HL-60/S4 treated with retinoic acid at 250 ng/mL for 4 days and 3 days (cell line): ENCODE measurements around the gene ANKIB1.
"Not testable (repeated sequence)": the region's sequence is repeated elsewhere in the genome, so short reads cannot be mapped to it uniquely, and the experiment has no call there.

ENCODE experiments used
- in situ Hi-C: fragments of 300-500 bp; cut with MboI; formaldehyde crosslinking; loops from 2 replicates; pipeline ENCODE4 v1.7.0; 2022; ENCODE audit warnings: low sequenced_read_pairs

The ANKIB1 gene

GRCh38 chr7:92400013-92400412, 154.2 kb downstream of the ANKIB1 start:
- in situ Hi-C loops, result no loop called here

GRCh38 chr7:92402920-92403759, 157.4 kb downstream of the ANKIB1 start:
- in situ Hi-C loops, result no loop called here

- in situ Hi-C loops, result no loop called here
Observed at GRCh38 chr7:92403760-92404074, 157.9 kb downstream of the ANKIB1 start.

- in situ Hi-C loops, result no loop called here
Observed at GRCh38 chr7:92404170-92404614, 158.4 kb downstream of the ANKIB1 start.

- in situ Hi-C loops, result no loop called here
Observed at GRCh38 chr7:92409357-92409756, 163.6 kb downstream of the ANKIB1 start.

GRCh38 chr7:92410162-92410561, 164.4 kb downstream of the ANKIB1 start:
- in situ Hi-C loops, result not testable (repeated sequence)

- in situ Hi-C loops, result no loop called here
Observed at GRCh38 chr7:92412745-92413144, 167.0 kb downstream of the ANKIB1 start.

GRCh38 chr7:92413550-92413949, 167.8 kb downstream of the ANKIB1 start:
- in situ Hi-C loops, result no loop called here

- in situ Hi-C loops, result no loop called here
Observed at GRCh38 chr7:92415225-92415624, 169.5 kb downstream of the ANKIB1 start.

- in situ Hi-C loops, result no loop called here
Observed at GRCh38 chr7:92417913-92418312, 172.1 kb downstream of the ANKIB1 start.

- in situ Hi-C loops, result no loop called here
Observed at GRCh38 chr7:92421676-92422435, 176.1 kb downstream of the ANKIB1 start.

GRCh38 chr7:92422926-92423325, 177.2 kb downstream of the ANKIB1 start:
- in situ Hi-C loops, result no loop called here

- in situ Hi-C loops, result no loop called here
Observed at GRCh38 chr7:92423710-92424131, 177.9 kb downstream of the ANKIB1 start.

GRCh38 chr7:92425311-92425947, 179.7 kb downstream of the ANKIB1 start:
- in situ Hi-C loops, result no loop called here

- in situ Hi-C loops, result no loop called here
Observed at GRCh38 chr7:92427193-92427592, 181.4 kb downstream of the ANKIB1 start.

GRCh38 chr7:92432299-92432946, 186.6 kb downstream of the ANKIB1 start:
- in situ Hi-C loops, result no loop called here

- in situ Hi-C loops, result no loop called here
Observed at GRCh38 chr7:92433019-92433418, 187.2 kb downstream of the ANKIB1 start.

GRCh38 chr7:92435542-92435941, 189.8 kb downstream of the ANKIB1 start:
- in situ Hi-C loops, result no loop called here

GRCh38 chr7:92436612-92437445, 191.1 kb downstream of the ANKIB1 start:
- in situ Hi-C loops, result no loop called here

- in situ Hi-C loops, result no loop called here
Observed at GRCh38 chr7:92437956-92438491, 192.2 kb downstream of the ANKIB1 start.
